ENCODE data around the gene EXD3.

DNA sequence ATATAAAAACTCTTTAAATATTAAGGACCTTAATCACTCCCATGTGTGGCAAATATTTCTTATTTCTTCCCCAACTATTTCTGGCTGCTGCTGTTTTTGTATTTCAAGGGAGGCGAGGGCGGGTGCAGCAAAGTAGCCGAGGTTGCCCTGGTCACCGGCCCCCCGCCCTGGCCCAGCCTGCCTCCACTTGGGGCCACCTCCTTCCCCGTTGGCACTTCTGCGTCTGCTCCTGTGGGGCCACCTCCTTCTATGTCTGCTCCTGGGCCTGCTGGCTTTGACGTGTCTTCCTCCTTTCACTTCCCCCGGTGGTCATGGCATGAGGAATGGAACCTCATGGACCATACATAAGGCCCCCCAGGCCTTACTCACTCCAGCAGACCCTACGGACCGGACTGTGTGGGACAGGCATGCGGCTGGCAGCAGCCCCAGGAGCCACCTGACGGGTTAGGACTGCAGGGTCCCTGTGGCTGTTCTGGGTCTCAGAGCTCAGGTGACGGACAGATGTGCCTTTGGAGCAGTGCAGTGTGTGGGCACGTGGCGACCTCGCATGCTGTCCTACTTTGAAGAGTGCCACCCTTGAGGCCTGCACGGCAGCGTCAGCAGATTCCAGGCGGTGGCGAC lies 24.0 kb upstream of the EXD3 start:
- TF ChIP-seq, protein P1, sequence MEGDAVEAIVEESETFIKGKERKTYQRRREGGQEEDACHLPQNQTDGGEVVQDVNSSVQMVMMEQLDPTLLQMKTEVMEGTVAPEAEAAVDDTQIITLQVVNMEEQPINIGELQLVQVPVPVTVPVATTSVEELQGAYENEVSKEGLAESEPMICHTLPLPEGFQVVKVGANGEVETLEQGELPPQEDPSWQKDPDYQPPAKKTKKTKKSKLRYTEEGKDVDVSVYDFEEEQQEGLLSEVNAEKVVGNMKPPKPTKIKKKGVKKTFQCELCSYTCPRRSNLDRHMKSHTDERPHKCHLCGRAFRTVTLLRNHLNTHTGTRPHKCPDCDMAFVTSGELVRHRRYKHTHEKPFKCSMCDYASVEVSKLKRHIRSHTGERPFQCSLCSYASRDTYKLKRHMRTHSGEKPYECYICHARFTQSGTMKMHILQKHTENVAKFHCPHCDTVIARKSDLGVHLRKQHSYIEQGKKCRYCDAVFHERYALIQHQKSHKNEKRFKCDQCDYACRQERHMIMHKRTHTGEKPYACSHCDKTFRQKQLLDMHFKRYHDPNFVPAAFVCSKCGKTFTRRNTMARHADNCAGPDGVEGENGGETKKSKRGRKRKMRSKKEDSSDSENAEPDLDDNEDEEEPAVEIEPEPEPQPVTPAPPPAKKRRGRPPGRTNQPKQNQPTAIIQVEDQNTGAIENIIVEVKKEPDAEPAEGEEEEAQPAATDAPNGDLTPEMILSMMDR (IDR thresholded peaks at IDR 0.05): no peak
- TF ChIP-seq POLR2A (IDR thresholded peaks at IDR 0.05): no peak
